ENCODE data around the gene MAPK12. TPM values are rescaled to one million over a fixed set of nuclear protein-coding genes. Genes with fewer than 3 reads are reported as not detected.
A peak's percentile ranks its signal among the peaks of the same experiment; 100 is the strongest.

The MAPK12 gene
- total and polyA plus RNA-seq, 10 of the 15 experiments (the other 5 are each of a cell fraction or from before 2014, with no cell fraction given): 1.1 to 38.9 (median 16.3) TPM

GRCh38 chr22:50297510-50298265, 36.2 kb upstream of the MAPK12 start:
- POLR2A ChIA-PET: interaction anchor here (1.2 kb wide), 1 partner anchor 7 kb away, joined by 5 read pairs; no protein-coding TSS in a partner anchor
- 86% methylated on average over 19 of the region's 20 CpGs for WGBS (ENCODE audit: insufficient coverage, insufficient replicate concordance, low lambda C conversion rate, missing lambda C conversion rate)

More at GRCh38 chr22:50297510-50298265, 36.2 kb upstream of the MAPK12 start:
- Histone ChIP-seq H3K9ac (ENCODE audit: control insufficient read depth, insufficient read depth, low read length) (no peak overlapping the region), H3K27me3 (replicated peaks in 1 of 2; ENCODE audit: control insufficient read depth in 2 of 2, insufficient read depth in 2 of 2, low read length in 1 of 2) (no peaks in the 10 kb centered on the region), H3K4me2 (ENCODE audit: control insufficient read depth, insufficient read depth) (no peak overlapping the region), H2AFZ (ENCODE audit: control insufficient read depth, low read depth, low read length) (no peak overlapping the region), H3K9me3 (replicated peaks; ENCODE audit: control insufficient read depth, insufficient read depth, low read length) (no peaks in the 10 kb centered on the region), H3K36me3 (ENCODE audit: control insufficient read depth in 2 of 2, insufficient read depth in 2 of 2, low read length in 1 of 2) (peaks cover 3 to 9% of the 10 kb centered on the region in 2 experiments; a peak in 3 of 4 replicates), H3K27ac (ENCODE audit: control insufficient read depth, insufficient read depth) (no peak overlapping the region), H3K79me2 (ENCODE audit: control insufficient read depth, insufficient read depth, low read length) (peaks cover 75% of the 10 kb centered on the region), H3K4me3 (no peak overlapping the region), H4K20me1 (ENCODE audit: control insufficient read depth, insufficient read depth) (no peaks in the 10 kb centered on the region; the same call in 1 of the 2 replicates), H3K4me1 (ENCODE audit: control insufficient read depth, insufficient read depth, low read length) (peaks cover 35% of the 10 kb centered on the region)
- in situ Hi-C loops (cut with MboI) (no loop called here), intact Hi-C loops (cut with micrococcal nuclease; ENCODE audit: unreplicated experiment) (no loop called here)
- ChIA-PET RAD21 (ENCODE audit: unreplicated experiment) (no interaction called here), SMC1A (ENCODE audit: uncharacterized antibody, unreplicated experiment) (no interaction called here), CTCF (no interaction called here)
- no peak for TF ChIP-seq TARDBP (IDR thresholded peaks at IDR 0.05; ENCODE audit: borderline replicate concordance)
- TF ChIP-seq CBFB (IDR thresholded peaks at IDR 0.05; ENCODE audit: low read depth): no peak
- TF ChIP-seq SMAD5 (IDR thresholded peaks at IDR 0.05; ENCODE audit: low read depth): no peak
- TF ChIP-seq SUZ12 (IDR thresholded peaks at IDR 0.05; ENCODE audit: unreplicated experiment): no peak
- no peak for TF ChIP-seq KDM1A (IDR thresholded peaks at IDR 0.05; ENCODE audit: borderline replicate concordance)
- TF ChIP-seq, protein P1, sequence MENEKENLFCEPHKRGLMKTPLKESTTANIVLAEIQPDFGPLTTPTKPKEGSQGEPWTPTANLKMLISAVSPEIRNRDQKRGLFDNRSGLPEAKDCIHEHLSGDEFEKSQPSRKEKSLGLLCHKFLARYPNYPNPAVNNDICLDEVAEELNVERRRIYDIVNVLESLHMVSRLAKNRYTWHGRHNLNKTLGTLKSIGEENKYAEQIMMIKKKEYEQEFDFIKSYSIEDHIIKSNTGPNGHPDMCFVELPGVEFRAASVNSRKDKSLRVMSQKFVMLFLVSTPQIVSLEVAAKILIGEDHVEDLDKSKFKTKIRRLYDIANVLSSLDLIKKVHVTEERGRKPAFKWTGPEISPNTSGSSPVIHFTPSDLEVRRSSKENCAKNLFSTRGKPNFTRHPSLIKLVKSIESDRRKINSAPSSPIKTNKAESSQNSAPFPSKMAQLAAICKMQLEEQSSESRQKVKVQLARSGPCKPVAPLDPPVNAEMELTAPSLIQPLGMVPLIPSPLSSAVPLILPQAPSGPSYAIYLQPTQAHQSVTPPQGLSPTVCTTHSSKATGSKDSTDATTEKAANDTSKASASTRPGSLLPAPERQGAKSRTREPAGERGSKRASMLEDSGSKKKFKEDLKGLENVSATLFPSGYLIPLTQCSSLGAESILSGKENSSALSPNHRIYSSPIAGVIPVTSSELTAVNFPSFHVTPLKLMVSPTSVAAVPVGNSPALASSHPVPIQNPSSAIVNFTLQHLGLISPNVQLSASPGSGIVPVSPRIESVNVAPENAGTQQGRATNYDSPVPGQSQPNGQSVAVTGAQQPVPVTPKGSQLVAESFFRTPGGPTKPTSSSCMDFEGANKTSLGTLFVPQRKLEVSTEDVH (IDR thresholded peaks at IDR 0.05; ENCODE audit: low read depth, partially characterized antibody): no peak
- no peak for TF ChIP-seq RCOR1 (conservative IDR thresholded peaks at IDR 0.05; ENCODE audit: low read depth, low read length)
- no peak for TF ChIP-seq FOXK2 (IDR thresholded peaks at IDR 0.05)
- no peak for FAIRE-seq
- DNase-seq (ENCODE audit: low read depth, low spot score): no peak
- BruUV-seq (replicated peaks): TSS peak; percentile 26
- ATAC-seq: no peak
